ENCODE measurements around the gene ANKS6.
"Not testable (repeated sequence)": the region's sequence is repeated elsewhere in the genome, so short reads cannot be mapped to it uniquely, and the experiment has no call there.

The ANKS6 gene

DNA sequence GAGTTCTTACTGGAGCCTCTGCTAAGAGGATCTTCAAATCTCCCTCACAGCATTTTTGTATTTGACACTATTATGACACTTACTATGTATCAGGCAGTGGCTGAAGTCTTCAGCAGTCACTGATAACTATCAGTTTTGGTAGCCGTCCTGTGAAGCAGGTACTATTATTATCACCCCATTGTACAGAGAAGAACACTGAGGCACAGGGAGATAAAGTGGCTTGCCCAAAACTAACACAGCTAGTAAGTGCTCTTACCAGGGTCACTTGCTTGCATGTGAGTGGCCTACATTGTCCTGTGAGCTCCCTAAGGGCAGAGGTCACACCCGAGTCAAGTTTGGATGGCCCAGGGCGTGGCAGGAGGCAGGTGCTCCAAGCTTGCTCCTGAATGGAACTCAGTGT is 104.5 kb downstream of the ANKS6 start:
- no peak for DNase-seq

- DNase-seq: no peak
Observed at GRCh38 chr9:98690686-98691085, 105.7 kb downstream of the ANKS6 start.

- no peak for DNase-seq
Observed at GRCh38 chr9:98688710-98689495, 107.5 kb downstream of the ANKS6 start.

DNA sequence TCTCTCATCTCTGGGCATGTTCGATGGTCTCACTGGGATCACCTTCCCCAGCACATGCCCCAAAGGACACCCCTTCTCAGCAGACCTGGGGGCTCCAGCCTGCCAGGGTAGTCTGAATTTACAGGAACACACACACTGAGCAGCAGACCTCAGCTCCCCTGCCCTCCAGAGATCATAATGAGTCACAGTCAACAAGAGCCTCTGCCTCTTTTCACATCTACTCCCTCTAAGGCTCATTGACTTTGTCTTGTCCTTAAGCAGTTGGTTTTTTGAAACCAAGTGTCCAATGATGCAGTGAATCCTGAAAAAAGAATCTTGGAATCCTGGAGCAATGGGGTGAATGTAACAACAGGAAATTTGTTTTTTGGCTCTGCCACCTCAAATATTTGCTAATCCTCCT is 108.4 kb downstream of the ANKS6 start:
- DNase-seq: no peak

- peak; percentile 38 for DNase-seq
Observed at GRCh38 chr9:98686961-98687855, 109.1 kb downstream of the ANKS6 start.

DNA sequence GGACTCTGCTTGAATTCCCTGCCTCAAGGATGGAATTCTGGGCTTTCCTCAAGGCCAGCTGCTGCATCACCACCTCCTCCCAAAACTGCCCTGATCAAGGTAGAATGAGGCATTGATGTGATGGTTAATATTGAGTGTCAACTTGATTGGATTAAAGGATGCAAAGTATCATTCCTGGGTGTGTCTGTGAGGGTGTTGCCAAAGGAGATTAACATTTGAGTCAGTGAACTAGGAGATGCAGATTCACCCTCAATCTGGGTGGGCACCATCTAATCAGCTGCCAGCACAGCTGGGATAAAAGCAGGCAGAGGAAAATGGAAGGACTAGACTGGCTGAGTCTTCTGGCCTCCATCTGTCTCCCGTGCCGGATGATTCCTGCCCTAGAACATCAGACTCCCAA is 111.5 kb downstream of the ANKS6 start:
- DNase-seq: not testable (repeated sequence)

Measured in KG1 (cell line).